Vagina (tissue), 2 donors: Measurements from ENCODE around the gene IZUMO1R. TPM values are rescaled to one million over a fixed set of nuclear protein-coding genes. Genes with fewer than 3 reads are reported as not detected.

ENCODE experiments used
- DNase-seq, 2 donors: peaks; one replicate each; pipeline ENCODE4 v3.0.0-alpha.2; 2017; ENCODE audit errors: extremely low spot score in 2 of 2
- H3K27ac ChIP-seq: fragments of 200-600 bp; sonication (generic); one replicate; pipeline ENCODE4 v1.5.1; 2019
- H3K27me3 ChIP-seq: fragments of 200-600 bp; sonication (generic); one replicate; pipeline ENCODE4 v1.5.1; 2019
- H3K36me3 ChIP-seq, 2 donors: fragments of 200-600 bp; sonication (generic); one replicate each; pipeline ENCODE4 v1.5.1; 2017 to 2019
- H3K4me1 ChIP-seq: fragments of 200-600 bp; sonication (generic); one replicate; pipeline ENCODE4 v1.5.1; 2019
- H3K4me3 ChIP-seq, 2 donors: fragments of 200-600 bp; sonication (generic); 1 replicate in 1 of 2; 2 replicates in 1 of 2; pipeline ENCODE4 v1.5.1; 2016 to 2019
- H3K9me3 ChIP-seq: fragments of 200-600 bp; sonication (generic); one replicate; pipeline ENCODE4 v1.5.1; 2019
- CTCF ChIP-seq, 3 experiments: fragments of 450-650 bp in 2 of 3; fragments of 200-600 bp in 1 of 3; sonication (generic) in 1 of 3; IDR thresholded peaks; one replicate each; pipeline ENCODE4 v1.5.1; 2017 to 2019; ENCODE audit warnings: antibody characterized with exemption in 3 of 3, mild to moderate bottlenecking in 2 of 3, moderate library complexity in 2 of 3
- POLR2A ChIP-seq, 2 donors: fragments of 450-650 bp; IDR thresholded peaks; one replicate each; pipeline ENCODE4 v1.6.1; 2017; ENCODE audit warnings: antibody characterized with exemption in 2 of 2, mild to moderate bottlenecking in 2 of 2, moderate library complexity in 2 of 2
- POLR2AphosphoS5 ChIP-seq, 2 donors: sonication (generic); formaldehyde crosslinking; IDR thresholded peaks; one replicate each; pipeline ENCODE4 v1.9.0; 2017; ENCODE audit warnings: antibody characterized with exemption in 2 of 2, mild to moderate bottlenecking in 2 of 2, low read depth in 1 of 2; ENCODE audit not compliant: insufficient read depth in 1 of 2
- intact Hi-C: fragments of 100-400 bp; cut with DNase I; formaldehyde crosslinking; loops from one replicate; pipeline ENCODE4 v1.15.1; 2023
- total RNA-seq: library from RNA; depleted of rRNA; stranded (reverse); fragments of >200 nt; gene quantifications from one replicate; pipeline ENCODE4 v1.2.3, GENCODE V29; 2016

Gene IZUMO1R
- total RNA-seq, 1 donor from 2014 or later, result not detected

- Histone ChIP-seq H3K9me3 (no peaks in the 10 kb centered on the region), H3K27me3 (no peaks in the 10 kb centered on the region), H3K27ac (no peak overlapping the region), H3K36me3 (no peaks in the 10 kb centered on the region), H3K4me1 (no peaks in the 10 kb centered on the region), H3K4me3 (no peak overlapping the region)
- no peak for TF ChIP-seq CTCF (IDR thresholded peaks at IDR 0.05)
- TF ChIP-seq POLR2AphosphoS5 (IDR thresholded peaks at IDR 0.05; ENCODE audit: insufficient read depth in 1 of 2, low read depth in 1 of 2), result no peak
- no peak for TF ChIP-seq POLR2A (IDR thresholded peaks at IDR 0.05)
- intact Hi-C loops, result no loop called here
- no peak for DNase-seq
Observed at GRCh38 chr11:94279996-94280395, 24.4 kb upstream of the IZUMO1R start.

- TF ChIP-seq CTCF (IDR thresholded peaks at IDR 0.05), result no peak
- no peaks in the 10 kb centered on the region for H3K36me3 ChIP-seq
- intact Hi-C loops, result no loop called here
Observed at GRCh38 chr11:94281324-94281723, 23.1 kb upstream of the IZUMO1R start.

GRCh38 chr11:94283678-94284077 is 20.7 kb upstream of the IZUMO1R start:
- TF ChIP-seq CTCF (IDR thresholded peaks at IDR 0.05), result no peak
- no peak for TF ChIP-seq POLR2AphosphoS5 (IDR thresholded peaks at IDR 0.05; ENCODE audit: insufficient read depth in 1 of 2, low read depth in 1 of 2)
- TF ChIP-seq POLR2A (IDR thresholded peaks at IDR 0.05), result no peak
- no peaks in the 10 kb centered on the region for H3K36me3 ChIP-seq
- no peaks in the 10 kb centered on the region for H3K9me3 ChIP-seq
- no peak overlapping the region for H3K4me3 ChIP-seq
- H3K27ac ChIP-seq, result no peak overlapping the region
- no peaks in the 10 kb centered on the region for H3K4me1 ChIP-seq
- no peaks in the 10 kb centered on the region for H3K27me3 ChIP-seq
- intact Hi-C loops, result no loop called here
- no peak for DNase-seq

More at GRCh38 chr11:94281324-94281723, 23.1 kb upstream of the IZUMO1R start:
- Histone ChIP-seq H3K27me3 (no peaks in the 10 kb centered on the region), H3K9me3 (no peaks in the 10 kb centered on the region), H3K4me3 (no peak overlapping the region), H3K4me1 (no peaks in the 10 kb centered on the region), H3K27ac (no peak overlapping the region)
- DNase-seq, result no peak

- H3K27ac ChIP-seq, result no peak overlapping the region
- H3K36me3 ChIP-seq, result no peaks in the 10 kb centered on the region
- no peak overlapping the region for H3K4me3 ChIP-seq
- H3K27me3 ChIP-seq, result no peaks in the 10 kb centered on the region
- no peaks in the 10 kb centered on the region for H3K9me3 ChIP-seq
- no peaks in the 10 kb centered on the region for H3K4me1 ChIP-seq
- no peak for DNase-seq
- no peak for TF ChIP-seq POLR2AphosphoS5 (IDR thresholded peaks at IDR 0.05; ENCODE audit: insufficient read depth in 1 of 2, low read depth in 1 of 2)
- TF ChIP-seq CTCF (IDR thresholded peaks at IDR 0.05), result no peak
- no peak for TF ChIP-seq POLR2A (IDR thresholded peaks at IDR 0.05)
- intact Hi-C loops, result no loop called here
Observed at GRCh38 chr11:94295534-94295933, 8.8 kb upstream of the IZUMO1R start.

- DNase-seq, result no peak
- Histone ChIP-seq H3K36me3 (no peaks in the 10 kb centered on the region), H3K4me1 (no peaks in the 10 kb centered on the region), H3K4me3 (no peak overlapping the region), H3K27me3 (no peaks in the 10 kb centered on the region), H3K27ac (no peak overlapping the region), H3K9me3 (no peaks in the 10 kb centered on the region)
- TF ChIP-seq POLR2A (IDR thresholded peaks at IDR 0.05), result no peak
- TF ChIP-seq CTCF (IDR thresholded peaks at IDR 0.05), result no peak
- no peak for TF ChIP-seq POLR2AphosphoS5 (IDR thresholded peaks at IDR 0.05; ENCODE audit: insufficient read depth in 1 of 2, low read depth in 1 of 2)
- intact Hi-C loops, result no loop called here
Observed at GRCh38 chr11:94297985-94298576, 6.3 kb upstream of the IZUMO1R start.
